ENCODE data around the gene METAP1.

DNA sequence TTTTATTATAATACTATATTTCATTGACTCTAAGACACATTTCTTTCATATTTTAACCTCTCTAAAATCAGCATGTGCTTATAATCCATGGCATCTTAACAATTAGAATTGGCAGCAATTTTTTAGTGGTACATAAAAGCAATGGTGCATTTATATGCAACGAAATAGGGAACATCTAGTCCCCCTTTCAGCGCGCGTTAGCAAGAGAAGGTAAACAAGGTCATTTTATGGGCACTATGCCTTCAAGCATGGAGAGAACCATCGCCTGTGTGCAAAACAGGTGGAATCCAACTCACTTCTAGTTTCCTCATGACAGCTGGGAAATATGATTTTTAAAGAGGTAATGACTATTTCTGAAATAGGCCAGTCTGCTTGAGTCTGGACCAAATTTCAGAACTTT, 86.7 kb downstream of the METAP1 start:
- TF ChIP-seq, protein P1, sequence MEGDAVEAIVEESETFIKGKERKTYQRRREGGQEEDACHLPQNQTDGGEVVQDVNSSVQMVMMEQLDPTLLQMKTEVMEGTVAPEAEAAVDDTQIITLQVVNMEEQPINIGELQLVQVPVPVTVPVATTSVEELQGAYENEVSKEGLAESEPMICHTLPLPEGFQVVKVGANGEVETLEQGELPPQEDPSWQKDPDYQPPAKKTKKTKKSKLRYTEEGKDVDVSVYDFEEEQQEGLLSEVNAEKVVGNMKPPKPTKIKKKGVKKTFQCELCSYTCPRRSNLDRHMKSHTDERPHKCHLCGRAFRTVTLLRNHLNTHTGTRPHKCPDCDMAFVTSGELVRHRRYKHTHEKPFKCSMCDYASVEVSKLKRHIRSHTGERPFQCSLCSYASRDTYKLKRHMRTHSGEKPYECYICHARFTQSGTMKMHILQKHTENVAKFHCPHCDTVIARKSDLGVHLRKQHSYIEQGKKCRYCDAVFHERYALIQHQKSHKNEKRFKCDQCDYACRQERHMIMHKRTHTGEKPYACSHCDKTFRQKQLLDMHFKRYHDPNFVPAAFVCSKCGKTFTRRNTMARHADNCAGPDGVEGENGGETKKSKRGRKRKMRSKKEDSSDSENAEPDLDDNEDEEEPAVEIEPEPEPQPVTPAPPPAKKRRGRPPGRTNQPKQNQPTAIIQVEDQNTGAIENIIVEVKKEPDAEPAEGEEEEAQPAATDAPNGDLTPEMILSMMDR (conservative IDR thresholded peaks at IDR 0.05; ENCODE audit: low read depth in 2 of 2): no peak
- TF ChIP-seq, protein P2, sequence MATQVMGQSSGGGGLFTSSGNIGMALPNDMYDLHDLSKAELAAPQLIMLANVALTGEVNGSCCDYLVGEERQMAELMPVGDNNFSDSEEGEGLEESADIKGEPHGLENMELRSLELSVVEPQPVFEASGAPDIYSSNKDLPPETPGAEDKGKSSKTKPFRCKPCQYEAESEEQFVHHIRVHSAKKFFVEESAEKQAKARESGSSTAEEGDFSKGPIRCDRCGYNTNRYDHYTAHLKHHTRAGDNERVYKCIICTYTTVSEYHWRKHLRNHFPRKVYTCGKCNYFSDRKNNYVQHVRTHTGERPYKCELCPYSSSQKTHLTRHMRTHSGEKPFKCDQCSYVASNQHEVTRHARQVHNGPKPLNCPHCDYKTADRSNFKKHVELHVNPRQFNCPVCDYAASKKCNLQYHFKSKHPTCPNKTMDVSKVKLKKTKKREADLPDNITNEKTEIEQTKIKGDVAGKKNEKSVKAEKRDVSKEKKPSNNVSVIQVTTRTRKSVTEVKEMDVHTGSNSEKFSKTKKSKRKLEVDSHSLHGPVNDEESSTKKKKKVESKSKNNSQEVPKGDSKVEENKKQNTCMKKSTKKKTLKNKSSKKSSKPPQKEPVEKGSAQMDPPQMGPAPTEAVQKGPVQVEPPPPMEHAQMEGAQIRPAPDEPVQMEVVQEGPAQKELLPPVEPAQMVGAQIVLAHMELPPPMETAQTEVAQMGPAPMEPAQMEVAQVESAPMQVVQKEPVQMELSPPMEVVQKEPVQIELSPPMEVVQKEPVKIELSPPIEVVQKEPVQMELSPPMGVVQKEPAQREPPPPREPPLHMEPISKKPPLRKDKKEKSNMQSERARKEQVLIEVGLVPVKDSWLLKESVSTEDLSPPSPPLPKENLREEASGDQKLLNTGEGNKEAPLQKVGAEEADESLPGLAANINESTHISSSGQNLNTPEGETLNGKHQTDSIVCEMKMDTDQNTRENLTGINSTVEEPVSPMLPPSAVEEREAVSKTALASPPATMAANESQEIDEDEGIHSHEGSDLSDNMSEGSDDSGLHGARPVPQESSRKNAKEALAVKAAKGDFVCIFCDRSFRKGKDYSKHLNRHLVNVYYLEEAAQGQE (IDR thresholded peaks at IDR 0.05; ENCODE audit: unreplicated experiment): no peak
- TF ChIP-seq EZH2phosphoT487 (IDR thresholded peaks at IDR 0.05; ENCODE audit: unreplicated experiment) (no peak), EZH2 (IDR thresholded peaks at IDR 0.05; ENCODE audit: low read depth, unreplicated experiment) (no peak), CREB1 (CRISPR knock-in tag; IDR thresholded peaks at IDR 0.05; ENCODE audit: low read depth) (no peak), ZNF331 (CRISPR knock-in tag; IDR thresholded peaks at IDR 0.05; ENCODE audit: low read depth) (no peak), POLR2AphosphoS5 (IDR thresholded peaks at IDR 0.05; ENCODE audit: low read depth) (no peak)

All from GM23338 (cell line).